HG02678 (cell line): Measurements from ENCODE around the gene ALPK3.
"Not testable (repeated sequence)": the region's sequence is repeated elsewhere in the genome, so short reads cannot be mapped to it uniquely, and the experiment has no call there.

Experiments
- ATAC-seq: cut with Tn5 transposase; IDR thresholded peaks from one replicate; pipeline ENCODE4 v1.9.1; 2021; ENCODE audit warnings: mild to moderate bottlenecking, moderate library complexity; ENCODE audit not compliant: unreplicated experiment

The ALPK3 gene

GRCh38 chr15:84840741-84841429 lies 23.7 kb downstream of the ALPK3 start:
- ATAC-seq, result no peak

- ATAC-seq, result no peak
These were observed 25.6 kb downstream of the ALPK3 start for GRCh38 chr15:84842781-84843180.

GRCh38 chr15:84844964-84845363 lies 27.8 kb downstream of the ALPK3 start:
- ATAC-seq, result no peak

DNA sequence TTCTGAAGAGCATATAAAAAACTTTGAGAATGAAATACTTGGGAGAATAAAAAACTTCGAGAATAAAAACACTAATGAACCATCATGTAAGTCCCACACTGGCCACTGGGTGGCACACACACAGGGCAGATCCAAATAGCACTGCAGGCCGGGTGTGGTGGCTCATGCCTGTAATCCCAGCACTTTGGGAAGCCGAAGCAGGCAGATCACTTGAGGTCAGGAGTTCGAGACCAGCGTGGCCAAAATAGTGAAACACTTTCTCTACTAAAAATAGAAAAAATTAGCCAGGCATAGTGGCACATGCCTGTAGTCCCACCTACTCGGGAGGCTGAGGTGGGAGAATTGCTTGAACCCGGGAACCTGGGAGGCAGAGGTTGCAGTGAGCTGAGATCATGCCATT lies 28.5 kb downstream of the ALPK3 start:
- ATAC-seq, result not testable (repeated sequence)

DNA sequence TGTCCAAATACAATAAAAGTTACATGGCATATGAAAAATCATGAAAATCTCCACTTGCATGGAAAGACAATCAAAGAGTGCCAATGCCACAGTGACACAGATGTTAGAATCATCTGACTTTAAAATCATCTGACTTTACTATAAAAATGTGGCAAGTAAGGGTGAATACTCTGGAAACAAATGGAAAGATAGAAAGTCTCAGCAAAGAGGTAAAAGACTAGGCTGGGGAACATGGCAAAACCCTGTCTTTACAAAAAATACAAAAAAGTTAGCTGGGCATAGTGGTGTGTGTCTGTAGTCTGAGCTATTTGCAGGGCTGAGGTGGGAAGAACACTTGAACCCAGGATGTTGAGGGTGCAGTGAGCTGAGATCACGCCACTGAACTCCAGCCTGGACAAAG lies 29.1 kb downstream of the ALPK3 start:
- no peak for ATAC-seq

GRCh38 chr15:84847382-84847781 lies 30.2 kb downstream of the ALPK3 start:
- no peak for ATAC-seq

DNA sequence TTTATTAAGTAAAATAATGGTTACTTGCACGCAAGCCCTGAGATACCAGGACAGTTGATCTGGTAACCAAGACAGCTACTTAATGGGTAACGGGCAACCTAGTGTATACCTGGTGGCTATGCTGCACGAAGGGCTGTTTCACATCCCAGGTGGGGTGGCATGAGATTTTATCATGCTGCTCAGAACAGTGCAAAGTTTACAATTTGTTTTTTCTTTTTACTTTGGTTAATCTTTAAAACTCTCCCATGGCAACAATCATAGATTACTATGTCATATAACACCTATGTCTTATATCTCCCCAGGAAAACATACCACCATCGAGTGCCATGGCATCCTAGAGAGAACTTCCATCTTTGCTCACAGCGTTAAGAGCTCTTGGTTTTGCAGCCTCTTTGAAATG lies 35.1 kb downstream of the ALPK3 start:
- ATAC-seq, result no peak

- no peak for ATAC-seq
These were observed 38.0 kb downstream of the ALPK3 start for GRCh38 chr15:84855136-84855535.

DNA sequence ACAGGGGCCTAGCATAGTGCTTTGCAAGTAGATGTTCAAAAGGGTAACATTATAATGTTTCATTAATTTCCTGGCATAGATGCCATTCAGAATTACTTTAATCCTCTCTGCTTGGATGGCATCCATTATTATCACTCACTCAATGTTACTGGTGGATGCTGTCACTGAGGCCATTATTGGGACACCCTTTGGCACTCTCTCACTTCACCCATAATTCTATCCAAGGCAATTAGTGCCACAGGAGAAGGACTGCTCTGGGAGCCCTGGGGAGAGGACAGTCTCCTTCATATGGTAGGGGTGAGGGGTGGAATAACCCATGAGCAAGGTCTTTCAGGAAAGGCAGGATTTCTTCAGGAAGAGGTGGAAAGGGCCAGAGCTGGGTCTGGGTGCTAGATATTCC lies 38.6 kb downstream of the ALPK3 start:
- ATAC-seq, result no peak

DNA sequence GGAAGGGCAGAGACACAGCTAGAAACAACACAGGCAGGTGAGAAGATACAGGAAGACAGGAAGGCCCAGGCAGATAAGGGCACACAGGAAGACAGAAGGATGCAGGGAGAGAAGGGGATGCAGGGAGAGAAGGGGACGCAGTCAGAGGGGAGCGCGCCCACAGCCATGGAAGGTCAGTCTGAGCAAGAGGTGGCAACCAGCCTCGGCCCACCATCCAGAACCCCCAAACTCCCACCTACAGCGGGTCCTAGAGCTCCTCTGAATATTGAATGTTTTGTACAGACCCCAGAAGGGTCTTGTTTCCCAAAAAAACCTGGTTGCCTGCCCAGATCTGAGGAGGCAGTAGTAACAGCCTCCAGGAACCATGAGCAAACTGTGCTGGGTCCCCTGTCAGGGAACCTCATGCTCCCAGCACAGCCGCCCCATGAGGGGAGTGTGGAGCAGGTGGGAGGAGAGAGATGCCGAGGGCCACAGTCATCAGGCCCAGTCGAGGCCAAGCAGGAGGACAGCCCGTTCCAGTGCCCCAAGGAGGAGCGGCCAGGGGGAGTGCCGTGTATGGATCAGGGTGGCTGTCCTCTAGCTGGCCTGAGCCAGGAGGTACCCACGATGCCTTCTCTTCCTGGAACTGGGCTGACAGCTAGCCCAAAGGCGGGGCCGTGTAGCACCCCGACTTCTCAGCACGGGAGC lies 39.7 kb downstream of the ALPK3 start:
- no peak for ATAC-seq

DNA sequence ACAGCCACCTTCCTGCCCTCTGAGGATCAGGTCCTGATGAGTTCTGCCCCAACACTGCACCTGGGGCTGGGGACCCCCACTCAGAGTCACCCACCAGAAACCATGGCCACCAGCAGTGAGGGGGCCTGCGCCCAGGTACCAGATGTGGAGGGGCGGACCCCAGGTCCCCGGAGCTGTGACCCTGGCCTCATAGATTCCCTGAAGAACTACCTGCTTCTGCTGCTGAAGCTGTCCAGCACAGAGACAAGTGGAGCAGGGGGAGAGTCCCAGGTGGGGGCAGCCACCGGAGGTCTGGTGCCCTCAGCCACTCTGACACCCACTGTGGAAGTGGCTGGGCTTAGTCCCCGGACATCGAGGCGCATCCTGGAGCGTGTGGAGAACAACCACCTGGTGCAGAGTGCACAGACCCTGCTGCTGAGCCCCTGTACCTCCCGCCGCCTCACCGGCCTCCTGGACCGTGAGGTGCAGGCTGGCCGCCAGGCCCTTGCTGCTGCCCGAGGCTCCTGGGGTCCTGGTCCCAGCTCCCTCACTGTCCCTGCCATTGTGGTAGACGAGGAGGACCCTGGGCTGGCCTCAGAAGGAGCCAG lies 40.4 kb downstream of the ALPK3 start:
- ATAC-seq, result no peak

DNA sequence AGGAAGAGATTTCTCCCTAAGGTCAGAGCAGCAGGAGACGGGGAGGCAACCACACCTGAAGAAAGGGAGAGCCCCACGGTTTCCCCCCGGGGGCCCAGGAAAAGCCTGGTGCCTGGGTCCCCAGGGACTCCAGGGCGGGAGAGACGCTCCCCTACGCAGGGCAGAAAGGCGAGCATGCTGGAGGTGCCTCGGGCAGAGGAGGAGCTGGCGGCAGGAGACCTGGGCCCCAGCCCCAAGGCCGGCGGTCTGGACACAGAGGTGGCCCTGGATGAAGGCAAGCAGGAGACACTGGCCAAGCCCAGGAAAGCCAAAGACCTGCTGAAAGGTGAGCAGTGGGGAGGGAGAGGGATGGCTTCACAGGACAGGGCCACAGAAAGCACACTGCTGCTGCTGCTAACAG lies 41.1 kb downstream of the ALPK3 start:
- no peak for ATAC-seq

DNA sequence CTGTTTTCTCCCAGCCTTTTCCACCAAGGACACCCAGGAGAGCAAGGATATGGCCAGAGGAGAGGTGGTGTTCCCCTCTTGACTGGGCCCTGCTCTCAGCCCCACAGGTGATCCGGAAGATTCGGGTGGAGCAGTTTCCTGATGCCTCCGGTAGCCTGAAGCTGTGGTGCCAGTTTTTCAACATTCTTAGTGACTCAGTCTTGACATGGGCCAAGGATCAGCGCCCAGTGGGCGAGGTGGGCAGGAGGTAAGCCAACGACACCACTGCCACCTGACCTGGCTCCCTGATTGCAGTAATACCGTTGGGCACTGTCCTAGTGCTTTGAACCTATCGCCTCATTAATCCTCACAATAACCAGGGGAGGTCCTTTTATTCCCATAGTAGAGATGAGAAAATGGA lies 42.0 kb downstream of the ALPK3 start:
- ATAC-seq, result no peak

DNA sequence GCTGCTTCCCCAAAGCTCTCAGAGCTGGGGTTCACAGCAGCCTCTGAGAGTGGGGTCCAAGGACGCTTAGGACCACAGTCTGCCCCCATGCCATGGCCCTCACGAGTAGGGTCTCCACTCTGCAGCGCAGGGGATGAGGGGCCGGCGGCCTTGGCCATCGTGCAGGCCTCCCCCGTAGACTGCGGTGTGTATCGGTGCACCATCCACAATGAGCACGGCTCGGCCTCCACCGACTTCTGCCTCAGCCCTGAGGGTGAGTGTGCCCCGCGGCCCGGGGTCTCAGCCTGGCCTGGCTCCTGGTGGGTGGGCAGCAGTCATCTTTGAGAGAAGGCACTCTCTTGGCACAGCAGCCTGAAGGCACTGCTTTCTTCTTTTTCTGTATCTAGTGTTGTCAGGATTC lies 42.5 kb downstream of the ALPK3 start:
- ATAC-seq, result no peak

GRCh38 chr15:84861781-84862180 lies 44.6 kb downstream of the ALPK3 start:
- ATAC-seq, result no peak

- no peak for ATAC-seq
These were observed 45.2 kb downstream of the ALPK3 start for GRCh38 chr15:84862214-84862975.

DNA sequence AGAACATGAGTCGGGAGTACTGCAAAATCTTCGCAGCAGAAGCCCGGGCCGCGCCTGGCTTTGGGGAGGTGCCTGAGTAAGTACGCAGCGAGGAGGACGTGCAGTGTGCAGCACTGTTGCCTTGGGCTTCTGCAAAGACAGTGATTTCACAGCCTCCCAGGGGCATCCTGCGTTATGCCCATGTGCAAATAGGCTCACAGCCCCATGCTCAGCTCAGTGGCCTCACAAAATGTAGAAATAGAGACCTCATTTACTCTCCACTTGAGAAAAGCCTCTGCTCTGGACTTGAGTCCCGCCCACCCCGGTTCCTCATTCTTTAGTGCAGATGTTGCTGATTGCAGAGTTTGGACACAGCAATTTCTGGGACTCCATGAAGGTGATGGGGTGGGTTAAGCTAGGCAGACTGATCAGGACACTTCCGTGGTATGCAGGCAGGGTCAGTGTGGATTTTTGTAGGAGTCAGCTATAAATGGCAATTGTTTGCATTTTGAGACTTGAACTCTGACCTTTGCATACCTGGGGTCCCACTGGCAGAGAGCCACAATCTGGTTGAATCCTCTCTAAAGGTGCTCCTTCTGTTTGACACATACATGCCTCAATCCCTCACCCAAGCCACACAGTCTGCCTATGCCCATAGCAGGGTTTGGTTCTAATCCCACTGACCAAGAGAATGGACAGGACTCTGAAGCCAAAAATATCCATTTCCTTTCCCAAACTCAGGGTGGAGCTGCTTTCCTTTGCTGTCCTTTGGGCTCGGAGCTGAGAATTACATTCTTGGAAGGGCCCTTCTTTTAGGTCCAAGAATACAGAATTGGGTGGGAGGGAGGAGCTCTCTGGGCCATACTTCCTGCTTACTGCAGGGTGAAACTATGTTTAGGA lies 46.6 kb downstream of the ALPK3 start:
- no peak for ATAC-seq

DNA sequence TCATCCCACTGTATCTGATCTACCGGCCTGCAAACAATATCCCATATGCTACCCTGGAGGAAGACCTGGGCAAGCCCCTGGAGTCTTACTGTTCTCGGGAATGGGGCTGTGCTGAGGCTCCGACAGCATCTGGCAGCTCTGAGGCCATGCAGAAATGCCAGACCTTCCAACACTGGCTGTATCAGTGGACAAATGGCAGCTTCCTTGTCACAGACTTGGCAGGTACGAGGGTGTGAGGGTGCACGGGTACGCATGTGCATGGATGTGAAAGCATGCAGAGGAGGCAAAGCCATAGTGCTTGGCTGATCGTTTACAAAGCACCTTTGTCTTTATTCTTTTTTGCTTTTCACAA lies 47.3 kb downstream of the ALPK3 start:
- ATAC-seq, result no peak

GRCh38 chr15:84865074-84865569 lies 48.0 kb downstream of the ALPK3 start:
- no peak for ATAC-seq

- ATAC-seq, result no peak
These were observed 51.1 kb downstream of the ALPK3 start for GRCh38 chr15:84868037-84868880.
